Measurements from ENCODE around the gene CNTD1.
"Not testable (repeated sequence)": the region's sequence is repeated elsewhere in the genome, so short reads cannot be mapped to it uniquely, and the experiment has no call there.

Gene CNTD1

GRCh38 chr17:42848093-42848492, 49.4 kb downstream of the CNTD1 start:
- no peak for DNase-seq

GRCh38 chr17:42849031-42849430, 50.4 kb downstream of the CNTD1 start:
- DNase-seq, result no peak

GRCh38 chr17:42849451-42850181, 51.0 kb downstream of the CNTD1 start:
- no peak for DNase-seq

- no peak for DNase-seq
Measured at GRCh38 chr17:42850954-42851353, 52.3 kb downstream of the CNTD1 start, which contains the start of gene AOC3. TSS of gene AOC3 (plus strand) at chr17:42851199. CDS start at chr17:42851344, 145 bp downstream.

- DNase-seq, result not testable (repeated sequence)
Measured at GRCh38 chr17:42851371-42852240, 52.9 kb downstream of the CNTD1 start.

- DNase-seq, result no peak
Measured at GRCh38 chr17:42852351-42852750, 53.7 kb downstream of the CNTD1 start.

- no peak for DNase-seq
Measured at GRCh38 chr17:42853004-42853403, 54.3 kb downstream of the CNTD1 start.

- no peak for DNase-seq
Measured at GRCh38 chr17:42853597-42853967, 54.9 kb downstream of the CNTD1 start.

- DNase-seq, result no peak
Measured at GRCh38 chr17:42853968-42854790, 55.5 kb downstream of the CNTD1 start.

- DNase-seq, result no peak
Measured at GRCh38 chr17:42855048-42855596, 56.5 kb downstream of the CNTD1 start.

GRCh38 chr17:42856093-42856492, 57.4 kb downstream of the CNTD1 start:
- not testable (repeated sequence) for DNase-seq

GRCh38 chr17:42856516-42856915, 57.9 kb downstream of the CNTD1 start:
- DNase-seq, result not testable (repeated sequence)

GRCh38 chr17:42857389-42857788, 58.7 kb downstream of the CNTD1 start:
- no peak for DNase-seq
